Astrocyte of the cerebellum (primary cell): ENCODE results near the gene PCCA.

Experiments
- DNase-seq: peaks from one replicate; pipeline ENCODE4 v3.0.0-alpha.2; 2011; ENCODE audit warnings: low read depth
- H3K4me3 ChIP-seq: 2 replicates; pipeline ENCODE4 v1.5.1; 2011; ENCODE audit warnings: mild to moderate bottlenecking, low read depth, low read length, moderate library complexity
- in situ Hi-C: cut with HindIII; loops from 2 replicates; pipeline ENCODE4 v1.10.0; 2017; ENCODE audit warnings: low sequenced_read_pairs
- TF ChIP-seq, protein P1 (sequence below): IDR thresholded peaks from 2 replicates; pipeline ENCODE4 v1.5.1; 2012; ENCODE audit warnings: low read length, low read depth, moderate library complexity, mild to moderate bottlenecking; ENCODE audit errors: missing control alignments

PCCA gene

DNA sequence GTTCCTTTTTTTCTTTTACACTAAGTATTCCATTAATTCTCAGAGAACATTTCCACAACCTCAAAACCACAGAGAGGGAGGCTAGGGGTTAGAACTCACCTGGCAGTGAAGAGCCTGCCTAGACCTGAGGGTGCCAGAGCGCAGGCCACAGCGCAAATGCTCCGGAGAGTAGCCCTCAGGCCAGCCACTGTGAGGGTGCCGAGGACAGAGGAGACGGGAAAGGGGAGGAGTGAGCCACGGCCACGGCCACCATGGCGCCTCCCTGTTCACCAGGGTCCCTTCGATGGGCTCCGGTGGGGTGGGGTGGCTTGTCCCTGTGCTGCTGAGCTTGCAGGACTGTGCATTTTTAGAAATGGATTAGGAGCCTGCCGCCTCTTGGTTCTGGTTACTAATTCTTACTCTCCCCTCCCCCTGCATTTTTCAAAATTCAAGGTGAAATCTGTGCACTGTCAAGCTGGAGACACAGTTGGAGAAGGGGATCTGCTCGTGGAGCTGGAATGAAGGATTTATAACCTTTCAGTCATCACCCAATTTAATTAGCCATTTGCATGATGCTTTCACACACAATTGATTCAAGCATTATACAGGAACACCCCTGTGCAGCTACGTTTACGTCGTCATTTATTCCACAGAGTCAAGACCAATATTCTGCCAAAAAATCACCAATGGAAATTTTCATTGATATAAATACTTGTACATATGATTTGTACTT lies 440.9 kb downstream of the PCCA start:
- no peak overlapping the region for H3K4me3 ChIP-seq
- DNase-seq: no peak
- in situ Hi-C loops: no loop called here
- TF ChIP-seq, protein P1, sequence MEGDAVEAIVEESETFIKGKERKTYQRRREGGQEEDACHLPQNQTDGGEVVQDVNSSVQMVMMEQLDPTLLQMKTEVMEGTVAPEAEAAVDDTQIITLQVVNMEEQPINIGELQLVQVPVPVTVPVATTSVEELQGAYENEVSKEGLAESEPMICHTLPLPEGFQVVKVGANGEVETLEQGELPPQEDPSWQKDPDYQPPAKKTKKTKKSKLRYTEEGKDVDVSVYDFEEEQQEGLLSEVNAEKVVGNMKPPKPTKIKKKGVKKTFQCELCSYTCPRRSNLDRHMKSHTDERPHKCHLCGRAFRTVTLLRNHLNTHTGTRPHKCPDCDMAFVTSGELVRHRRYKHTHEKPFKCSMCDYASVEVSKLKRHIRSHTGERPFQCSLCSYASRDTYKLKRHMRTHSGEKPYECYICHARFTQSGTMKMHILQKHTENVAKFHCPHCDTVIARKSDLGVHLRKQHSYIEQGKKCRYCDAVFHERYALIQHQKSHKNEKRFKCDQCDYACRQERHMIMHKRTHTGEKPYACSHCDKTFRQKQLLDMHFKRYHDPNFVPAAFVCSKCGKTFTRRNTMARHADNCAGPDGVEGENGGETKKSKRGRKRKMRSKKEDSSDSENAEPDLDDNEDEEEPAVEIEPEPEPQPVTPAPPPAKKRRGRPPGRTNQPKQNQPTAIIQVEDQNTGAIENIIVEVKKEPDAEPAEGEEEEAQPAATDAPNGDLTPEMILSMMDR: no peak

DNA sequence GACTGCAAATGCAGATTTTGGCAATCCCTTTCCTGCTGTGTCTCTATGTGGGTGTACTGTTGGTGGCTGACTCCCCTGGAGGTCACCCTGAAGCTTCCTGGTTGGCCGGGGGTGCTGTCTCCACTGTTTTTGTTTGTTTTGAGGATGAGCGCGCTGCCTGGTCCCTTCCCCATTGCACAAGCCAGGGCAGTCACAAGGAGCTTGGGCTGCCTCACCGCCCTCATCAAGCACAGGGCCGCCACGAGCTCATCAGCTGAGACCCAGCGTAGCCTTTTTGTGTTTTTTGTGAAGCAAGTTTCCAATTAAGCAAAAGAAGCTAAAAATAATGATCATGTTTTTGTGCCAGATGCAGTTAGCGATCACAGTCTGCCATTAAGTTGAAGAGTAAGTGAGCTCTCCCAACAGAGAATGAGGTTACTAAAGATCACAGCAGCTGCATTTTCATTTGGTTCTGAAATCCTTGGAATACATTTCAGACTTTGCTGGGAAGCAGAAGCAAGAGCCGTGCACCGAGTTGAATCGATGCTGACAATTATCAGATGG lies 441.8 kb downstream of the PCCA start:
- DNase-seq: no peak

GRCh38 chr13:100532090-100532766 lies 443.3 kb downstream of the PCCA start:
- TF ChIP-seq, protein P1: no peak
- in situ Hi-C loops: no loop called here
- DNase-seq: no peak
- no peak overlapping the region for H3K4me3 ChIP-seq

More for the DNA sequence above, 441.8 kb downstream of the PCCA start:
- H3K4me3 ChIP-seq: no peak overlapping the region
- TF ChIP-seq, protein P1: no peak
- in situ Hi-C loops: no loop called here

DNA sequence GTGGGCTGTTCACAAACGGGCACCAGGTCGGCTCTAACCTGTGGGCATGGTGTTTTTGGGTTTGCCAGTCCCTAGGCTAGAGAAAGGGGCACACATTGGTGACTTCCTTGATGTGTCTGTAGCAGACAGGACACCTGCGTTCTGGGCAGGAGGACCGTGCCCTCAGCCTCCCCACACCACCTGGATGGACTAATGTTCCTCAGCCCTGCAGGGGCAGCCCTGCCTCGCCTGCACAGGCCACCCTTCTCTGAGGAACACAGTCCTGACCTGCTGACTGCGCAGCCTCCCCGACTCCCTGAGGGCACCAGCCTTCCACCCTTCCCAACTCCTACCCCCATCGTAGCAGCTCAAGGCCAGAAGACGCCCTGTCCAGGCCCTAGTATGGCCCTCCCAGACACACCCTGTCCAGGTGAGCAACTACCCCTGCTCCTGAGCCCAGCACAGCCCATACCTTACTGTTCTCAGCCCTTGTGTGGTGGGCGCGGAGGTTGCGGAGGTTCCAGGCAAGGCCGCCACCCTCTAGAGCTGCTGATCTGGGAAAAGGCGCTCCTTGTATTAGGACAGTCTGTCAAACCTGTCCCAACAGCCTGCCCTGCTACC lies 444.0 kb downstream of the PCCA start:
- in situ Hi-C loops: no loop called here
- DNase-seq: no peak
- TF ChIP-seq, protein P1: no peak
- H3K4me3 ChIP-seq: no peak overlapping the region

GRCh38 chr13:100533588-100534041 lies 444.7 kb downstream of the PCCA start:
- no peak for DNase-seq
- in situ Hi-C loops: no loop called here
- TF ChIP-seq, protein P1: no peak
- H3K4me3 ChIP-seq: no peak overlapping the region

DNA sequence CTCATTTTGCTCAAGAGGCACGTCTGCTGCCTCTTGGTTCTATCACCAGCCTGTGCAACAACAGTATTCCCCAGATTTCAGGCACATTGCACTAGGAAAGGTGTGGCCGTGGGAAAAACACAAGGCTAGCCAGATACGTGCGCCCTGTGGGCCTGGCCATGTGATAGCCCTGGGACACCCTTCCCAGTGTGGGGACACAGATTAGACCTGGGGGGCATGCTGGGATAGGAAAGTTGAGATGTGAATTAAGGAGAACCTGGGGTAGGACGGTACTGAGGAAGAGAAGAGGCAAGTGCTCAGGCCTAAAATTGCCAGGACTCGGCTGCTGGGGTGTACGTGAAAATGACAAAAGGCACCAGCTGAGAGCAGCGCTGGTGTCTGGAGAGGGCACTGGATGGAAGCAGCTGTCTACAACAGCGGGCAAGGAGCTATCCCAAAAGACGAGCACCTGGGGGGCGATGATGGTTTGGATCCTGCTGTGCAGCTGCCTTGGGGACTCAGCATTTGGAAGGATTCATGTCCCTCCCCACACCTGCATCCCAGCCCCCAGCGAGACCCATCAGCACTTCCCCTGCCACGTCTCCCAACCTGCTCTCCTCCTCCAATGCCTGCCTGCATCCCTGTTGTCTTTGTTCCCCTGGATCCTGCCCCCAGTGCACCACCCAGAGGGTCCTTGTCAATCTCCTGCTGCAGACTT lies 445.4 kb downstream of the PCCA start:
- in situ Hi-C loops: no loop called here
- no peak overlapping the region for H3K4me3 ChIP-seq
- no peak for DNase-seq
- TF ChIP-seq, protein P1: no peak
